ENCODE measurements around the gene URB1. TPM values are rescaled to one million over a fixed set of nuclear protein-coding genes. Genes with fewer than 3 reads are reported as not detected.

The URB1 gene
- total and polyA plus RNA-seq, 9 of the 15 experiments (the other 6 are each of a cell fraction or from before 2014, with no cell fraction given) = 0.97 to 53.6 (median 21.5) TPM

- no peak for TF ChIP-seq CREB3L1 (IDR thresholded peaks at IDR 0.05; ENCODE audit: borderline replicate concordance, low read depth)
- no peak for TF ChIP-seq HMBOX1 (IDR thresholded peaks at IDR 0.05)
Measured at GRCh38 chr21:32346951-32347350, 45.9 kb downstream of the URB1 start (continued).

GRCh38 chr21:32340863-32341848 is 51.7 kb downstream of the URB1 start:
- no peak overlapping the region for H3K4me3 ChIP-seq
- BruUV-seq (replicated peaks) = no TSS peak
- 89% methylated on average over 12 of the region's 12 CpGs for WGBS (ENCODE audit: insufficient coverage, low coverage, missing lambda C conversion rate)
- H3K9me1 ChIP-seq (ENCODE audit: control insufficient read depth, insufficient read depth, low read length) = no peaks in the 10 kb centered on the region
- ChIA-PET CTCF (ENCODE audit: low intra/inter-chr PET ratio) (interaction anchor here (0.5 kb wide), 1 partner anchor 46 kb away, joined by 4 read pairs; no protein-coding TSS in a partner anchor), POLR2A (interaction anchor here (0.6 kb wide), 2 partner anchors 11 to 19 kb away, joined by 3 read pairs; no protein-coding TSS in a partner anchor)
- no peak for FAIRE-seq
- no peaks in the 10 kb centered on the region for H3K27me3 ChIP-seq (ENCODE audit: control insufficient read depth in 2 of 2, insufficient read depth in 2 of 2, low read length in 2 of 2)
- no peak overlapping the region for H3K4me2 ChIP-seq (ENCODE audit: insufficient read depth, low read length)
- H4K20me1 ChIP-seq (replicated peaks; ENCODE audit: control insufficient read depth, insufficient read depth, low read length) = no peaks in the 10 kb centered on the region
- no peaks in the 10 kb centered on the region; the same call in 2 of the 3 replicates for H3K79me2 ChIP-seq (ENCODE audit: control insufficient read depth, insufficient read depth, low read length)
- DNase-seq (ENCODE audit: extremely low read depth in 1 of 4, low spot score in 3 of 4) = no peak
- H3K36me3 ChIP-seq (ENCODE audit: control insufficient read depth, insufficient read depth, low read length) = peaks cover 96% of the 10 kb centered on the region
- in situ Hi-C loops (cut with MboI) (no loop called here), intact Hi-C loops (cut with micrococcal nuclease) (no loop called here)
- no peak overlapping the region for H2AFZ ChIP-seq (ENCODE audit: low read depth, low read length)
- H3K4me1 ChIP-seq (replicated peaks in 1 of 2; ENCODE audit: control insufficient read depth in 2 of 2, insufficient read depth in 2 of 2, low read length in 2 of 2) = no peaks in the 10 kb centered on the region
- ATAC-seq = no peak
- no peak overlapping the region for H3K27ac ChIP-seq (ENCODE audit: extremely low read depth, low read depth, low read length)
- no peak overlapping the region for H3K9ac ChIP-seq (ENCODE audit: insufficient read depth in 1 of 2, low read depth in 2 of 2, low read length in 2 of 2)
- H3K9me3 ChIP-seq (replicated peaks; ENCODE audit: control insufficient read depth, insufficient read depth, low read depth, low read length) = no peaks in the 10 kb centered on the region; the same call in 1 of the 2 replicates
- TF ChIP-seq SRSF7 (optimal IDR thresholded peaks at IDR 0.05; ENCODE audit: low read depth, low read length) = no peak
- no peak for TF ChIP-seq CBX1 (IDR thresholded peaks at IDR 0.05; ENCODE audit: low read depth)
- TF ChIP-seq ZNF75A (CRISPR knock-in tag; IDR thresholded peaks at IDR 0.05) = no peak
- peak; percentile 80; the same call in 1 of the 2 replicates for TF ChIP-seq MTF1 (CRISPR knock-in tag; IDR thresholded peaks at IDR 0.05; ENCODE audit: borderline replicate concordance)
- TF ChIP-seq ZBTB2 (IDR thresholded peaks at IDR 0.05) = no peak
- no peak for TF ChIP-seq E2F6 (IDR thresholded peaks at IDR 0.05; ENCODE audit: borderline replicate concordance in 1 of 2, extremely low read depth in 1 of 2, insufficient read depth in 1 of 2, insufficient read length in 1 of 2, low read depth in 1 of 2, low read length in 1 of 2, poor library complexity in 1 of 2, severe bottlenecking in 1 of 2)
- TF ChIP-seq BRF1 (IDR thresholded peaks at IDR 0.05; ENCODE audit: borderline replicate concordance, extremely low read depth, insufficient read length) = no peak
- no peak for TF ChIP-seq ARID3A (IDR thresholded peaks at IDR 0.05; ENCODE audit: borderline replicate concordance, low read depth, low read length)
